Measurements from ENCODE around the gene ZNF500. TPM values are rescaled to one million over a fixed set of nuclear protein-coding genes. Genes with fewer than 3 reads are reported as not detected.

The ZNF500 gene
- total and polyA plus RNA-seq, 10 of the 15 experiments (the other 5 are each of a cell fraction or from before 2014, with no cell fraction given): 0.99 to 13.1 (median 5.5) TPM

DNA sequence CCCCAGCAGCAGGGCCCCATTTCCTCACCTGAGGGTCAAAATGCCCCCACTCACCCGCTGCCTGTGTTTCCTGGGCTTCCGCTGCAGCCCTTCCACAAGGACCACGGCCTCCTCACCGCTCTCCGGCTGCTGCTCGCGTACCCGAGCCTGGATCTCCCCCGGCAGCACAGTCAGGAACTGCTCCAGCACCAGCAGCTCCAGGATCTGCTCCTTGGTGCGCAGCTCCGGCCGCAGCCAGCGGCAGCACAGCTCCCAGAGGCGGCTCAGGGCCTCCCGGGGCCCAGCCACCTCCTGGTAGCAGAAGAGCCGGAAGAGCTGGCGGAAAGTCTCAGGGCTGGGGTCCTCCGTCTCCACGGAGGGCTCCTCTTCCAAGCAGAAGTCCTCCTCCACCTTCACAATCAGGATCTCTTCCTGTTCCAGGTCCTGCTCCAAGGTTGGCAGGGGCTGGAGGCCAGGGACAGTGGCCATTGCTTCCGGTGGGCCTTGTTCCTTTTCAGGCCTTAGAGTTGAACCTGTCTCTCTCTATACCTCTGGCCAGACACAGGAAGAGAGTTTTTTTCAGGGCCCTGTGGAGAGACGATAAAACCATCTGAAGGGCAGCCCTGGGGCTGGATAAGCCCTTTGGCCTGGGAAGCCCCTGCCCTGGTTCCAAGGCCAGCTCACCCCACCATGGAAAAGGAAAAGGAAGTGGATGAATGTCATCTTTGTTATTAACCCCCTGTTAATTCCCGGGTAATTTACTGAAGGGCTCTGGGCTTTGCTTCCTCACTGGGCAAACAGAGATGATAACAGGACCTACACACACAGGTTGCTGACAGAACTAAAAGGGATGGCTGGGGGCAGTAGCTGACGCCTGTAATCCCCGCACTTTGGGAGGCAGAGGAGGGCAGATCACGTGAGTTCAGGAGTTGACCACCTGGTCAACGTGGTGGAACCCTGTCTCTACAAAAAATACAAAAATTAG, 1.2 kb downstream of the ZNF500 start:
- Histone ChIP-seq H3K36me3 (ENCODE audit: control insufficient read depth in 2 of 2, insufficient read depth in 2 of 2, low read length in 1 of 2) (peaks cover 2 to 6% of the 10 kb centered on the region in 2 experiments; a peak in 3 of 4 replicates), H3K9ac (ENCODE audit: control insufficient read depth, insufficient read depth, low read length) (peak overlapping the region; percentile 87), H3K4me2 (ENCODE audit: control insufficient read depth, insufficient read depth) (peak overlapping the region; percentile 71), H3K27me3 (replicated peaks in 1 of 2; ENCODE audit: control insufficient read depth in 2 of 2, insufficient read depth in 2 of 2, low read length in 1 of 2) (no peaks in the 10 kb centered on the region), H2AFZ (ENCODE audit: control insufficient read depth, low read depth, low read length) (no peak overlapping the region), H3K4me3 (peak overlapping the region; percentile 91), H3K9me3 (replicated peaks; ENCODE audit: control insufficient read depth, insufficient read depth, low read length) (no peaks in the 10 kb centered on the region), H3K4me1 (ENCODE audit: control insufficient read depth, insufficient read depth, low read length) (peaks cover 8% of the 10 kb centered on the region; the same call in 1 of the 2 replicates), H3K27ac (ENCODE audit: control insufficient read depth, insufficient read depth) (peak overlapping the region; percentile 40), H4K20me1 (ENCODE audit: control insufficient read depth, insufficient read depth) (no peaks in the 10 kb centered on the region), H3K79me2 (ENCODE audit: control insufficient read depth, insufficient read depth, low read length) (peaks cover 18% of the 10 kb centered on the region)
- DNase-seq (ENCODE audit: low read depth, low spot score) (no peak), ATAC-seq (no peak), FAIRE-seq (no peak)
- no peak for TF ChIP-seq POLR2AphosphoS2 (IDR thresholded peaks at IDR 0.05; ENCODE audit: low read depth, low read length)
- TF ChIP-seq BHLHE40 (IDR thresholded peaks at IDR 0.05; ENCODE audit: borderline replicate concordance in 1 of 2, low read depth in 2 of 2, low read length in 1 of 2): peak; percentile 16 to 69; a peak in 2 of 4 replicates
- TF ChIP-seq, protein P1, sequence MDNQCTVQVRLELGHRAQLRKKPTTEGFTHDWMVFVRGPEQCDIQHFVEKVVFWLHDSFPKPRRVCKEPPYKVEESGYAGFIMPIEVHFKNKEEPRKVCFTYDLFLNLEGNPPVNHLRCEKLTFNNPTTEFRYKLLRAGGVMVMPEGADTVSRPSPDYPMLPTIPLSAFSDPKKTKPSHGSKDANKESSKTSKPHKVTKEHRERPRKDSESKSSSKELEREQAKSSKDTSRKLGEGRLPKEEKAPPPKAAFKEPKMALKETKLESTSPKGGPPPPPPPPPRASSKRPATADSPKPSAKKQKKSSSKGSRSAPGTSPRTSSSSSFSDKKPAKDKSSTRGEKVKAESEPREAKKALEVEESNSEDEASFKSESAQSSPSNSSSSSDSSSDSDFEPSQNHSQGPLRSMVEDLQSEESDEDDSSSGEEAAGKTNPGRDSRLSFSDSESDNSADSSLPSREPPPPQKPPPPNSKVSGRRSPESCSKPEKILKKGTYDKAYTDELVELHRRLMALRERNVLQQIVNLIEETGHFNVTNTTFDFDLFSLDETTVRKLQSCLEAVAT (IDR thresholded peaks at IDR 0.05): no peak
- peak; percentile 58; the same call in 1 of the 2 replicates for TF ChIP-seq RAD51 (IDR thresholded peaks at IDR 0.05)
- TF ChIP-seq, protein P2, sequence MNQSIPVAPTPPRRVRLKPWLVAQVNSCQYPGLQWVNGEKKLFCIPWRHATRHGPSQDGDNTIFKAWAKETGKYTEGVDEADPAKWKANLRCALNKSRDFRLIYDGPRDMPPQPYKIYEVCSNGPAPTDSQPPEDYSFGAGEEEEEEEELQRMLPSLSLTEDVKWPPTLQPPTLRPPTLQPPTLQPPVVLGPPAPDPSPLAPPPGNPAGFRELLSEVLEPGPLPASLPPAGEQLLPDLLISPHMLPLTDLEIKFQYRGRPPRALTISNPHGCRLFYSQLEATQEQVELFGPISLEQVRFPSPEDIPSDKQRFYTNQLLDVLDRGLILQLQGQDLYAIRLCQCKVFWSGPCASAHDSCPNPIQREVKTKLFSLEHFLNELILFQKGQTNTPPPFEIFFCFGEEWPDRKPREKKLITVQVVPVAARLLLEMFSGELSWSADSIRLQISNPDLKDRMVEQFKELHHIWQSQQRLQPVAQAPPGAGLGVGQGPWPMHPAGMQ (IDR thresholded peaks at IDR 0.05; ENCODE audit: borderline replicate concordance): no peak
- no peak for TF ChIP-seq RCOR1 (conservative IDR thresholded peaks at IDR 0.05; ENCODE audit: low read depth, low read length)
- TF ChIP-seq ZZZ3 (IDR thresholded peaks at IDR 0.05; ENCODE audit: control insufficient read depth, insufficient read length, low read depth): no peak
- no peak for TF ChIP-seq KDM1A (IDR thresholded peaks at IDR 0.05; ENCODE audit: borderline replicate concordance)
- TF ChIP-seq ZSCAN29 (IDR thresholded peaks at IDR 0.05): no peak
- TF ChIP-seq MTA3 (IDR thresholded peaks at IDR 0.05; ENCODE audit: borderline replicate concordance, low read length): no peak
- TF ChIP-seq, protein P3, sequence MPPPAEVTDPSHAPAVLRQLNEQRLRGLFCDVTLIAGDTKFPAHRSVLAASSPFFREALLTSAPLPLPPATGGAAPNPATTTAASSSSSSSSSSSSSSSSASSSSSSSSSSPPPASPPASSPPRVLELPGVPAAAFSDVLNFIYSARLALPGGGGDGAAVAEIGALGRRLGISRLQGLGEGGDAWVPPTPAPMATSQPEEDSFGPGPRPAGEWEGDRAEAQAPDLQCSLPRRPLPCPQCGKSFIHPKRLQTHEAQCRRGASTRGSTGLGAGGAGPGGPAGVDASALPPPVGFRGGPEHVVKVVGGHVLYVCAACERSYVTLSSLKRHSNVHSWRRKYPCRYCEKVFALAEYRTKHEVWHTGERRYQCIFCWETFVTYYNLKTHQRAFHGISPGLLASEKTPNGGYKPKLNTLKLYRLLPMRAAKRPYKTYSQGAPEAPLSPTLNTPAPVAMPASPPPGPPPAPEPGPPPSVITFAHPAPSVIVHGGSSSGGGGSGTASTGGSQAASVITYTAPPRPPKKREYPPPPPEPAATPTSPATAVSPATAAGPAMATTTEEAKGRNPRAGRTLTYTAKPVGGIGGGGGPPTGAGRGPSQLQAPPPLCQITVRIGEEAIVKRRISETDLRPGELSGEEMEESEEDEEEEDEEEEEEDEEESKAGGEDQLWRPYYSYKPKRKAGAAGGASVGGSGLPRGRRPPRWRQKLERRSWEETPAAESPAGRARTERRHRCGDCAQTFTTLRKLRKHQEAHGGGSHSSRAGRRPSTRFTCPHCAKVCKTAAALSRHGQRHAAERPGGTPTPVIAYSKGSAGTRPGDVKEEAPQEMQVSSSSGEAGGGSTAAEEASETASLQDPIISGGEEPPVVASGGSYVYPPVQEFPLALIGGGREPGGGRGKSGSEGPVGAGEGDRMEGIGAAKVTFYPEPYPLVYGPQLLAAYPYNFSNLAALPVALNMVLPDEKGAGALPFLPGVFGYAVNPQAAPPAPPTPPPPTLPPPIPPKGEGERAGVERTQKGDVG (CRISPR knock-in tag; IDR thresholded peaks at IDR 0.05): no peak
- TF ChIP-seq, protein P4, sequence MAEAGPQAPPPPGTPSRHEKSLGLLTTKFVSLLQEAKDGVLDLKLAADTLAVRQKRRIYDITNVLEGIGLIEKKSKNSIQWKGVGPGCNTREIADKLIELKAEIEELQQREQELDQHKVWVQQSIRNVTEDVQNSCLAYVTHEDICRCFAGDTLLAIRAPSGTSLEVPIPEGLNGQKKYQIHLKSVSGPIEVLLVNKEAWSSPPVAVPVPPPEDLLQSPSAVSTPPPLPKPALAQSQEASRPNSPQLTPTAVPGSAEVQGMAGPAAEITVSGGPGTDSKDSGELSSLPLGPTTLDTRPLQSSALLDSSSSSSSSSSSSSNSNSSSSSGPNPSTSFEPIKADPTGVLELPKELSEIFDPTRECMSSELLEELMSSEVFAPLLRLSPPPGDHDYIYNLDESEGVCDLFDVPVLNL (IDR thresholded peaks at IDR 0.05; ENCODE audit: low read depth, low read length): no peak
- ChIA-PET POLR2A (interaction anchor here (0.7 to 1.5 kb wide), 3 partner anchors 31 to 140 kb away, joined by 3 to 10 read pairs (median 4); partner anchors contain the start of genes ANKS3 and DNAAF8), RAD21 (ENCODE audit: unreplicated experiment) (interaction anchor here (1.0 kb wide), 1 partner anchor 31 kb away, joined by 6 read pairs; the partner anchor contains the start of genes ANKS3 and DNAAF8), SMC1A (ENCODE audit: uncharacterized antibody, unreplicated experiment) (interaction anchor here (1.8 to 3.4 kb wide), 2 partner anchors 18 to 31 kb away, joined by 4 to 15 read pairs; partner anchors contain the start of genes ANKS3 and DNAAF8), CTCF (interaction anchor here (0.6 to 0.7 kb wide), 2 partner anchors 301 to 852 kb away, joined by 3 to 4 read pairs; no protein-coding TSS in a partner anchor)
- intact Hi-C loops (cut with micrococcal nuclease; ENCODE audit: unreplicated experiment) (no loop called here), in situ Hi-C loops (cut with MboI) (no loop called here)
- TSS peak; percentile 55 for BruUV-seq (replicated peaks)
- WGBS (ENCODE audit: insufficient coverage, insufficient replicate concordance, low lambda C conversion rate, missing lambda C conversion rate): 81% methylated on average over 26 of the region's 26 CpGs
